Heart right ventricle (tissue), 16 donors: ENCODE data around the gene GOLGA2. TPM values are rescaled to one million over a fixed set of nuclear protein-coding genes. Genes with fewer than 3 reads are reported as not detected.

Source experiments
- ATAC-seq, 8 donors: fragments of 200-7000 bp; cut with Tn5 transposase; one replicate each; pipeline ENCODE4 v1.9.1; 2020; ENCODE audit warnings: mild to moderate bottlenecking in 8 of 8, moderate library complexity in 8 of 8, moderate number of reproducible peaks in 1 of 8
- DNase-seq, 2 donors: peaks; one replicate each; pipeline ENCODE4 v3.0.0-alpha.2; 2020
- H3K27ac ChIP-seq, 10 donors: fragments of 200-600 bp; sonication (generic) in 2 of 10; one replicate each; pipeline versions ENCODE4 v1.5.0 to v1.8.0; 2020 to 2022; ENCODE audit warnings: mild to moderate bottlenecking in 3 of 10
- H3K27me3 ChIP-seq, 7 donors: fragments of 200-600 bp; one replicate each; pipeline ENCODE4 v1.8.0; 2021 to 2022; ENCODE audit warnings: mild to moderate bottlenecking in 2 of 7
- H3K36me3 ChIP-seq, 9 donors: fragments of 200-600 bp; sonication (generic) in 1 of 9; one replicate each; pipeline versions ENCODE4 v1.5.0 to v1.8.0; 2020 to 2022; ENCODE audit warnings: mild to moderate bottlenecking in 2 of 9
- H3K4me1 ChIP-seq, 9 donors: fragments of 200-600 bp; sonication (generic) in 1 of 9; one replicate each; pipeline versions ENCODE4 v1.5.0 to v1.8.0; 2020 to 2022; ENCODE audit warnings: mild to moderate bottlenecking in 4 of 9
- H3K4me3 ChIP-seq, 10 donors: fragments of 200-600 bp; sonication (generic) in 2 of 10; one replicate each; pipeline versions ENCODE4 v1.5.0 to v1.8.0; 2020 to 2022; ENCODE audit warnings: mild to moderate bottlenecking in 7 of 10, moderate library complexity in 2 of 10
- H3K9me3 ChIP-seq, 11 donors: fragments of 200-600 bp in 10 of 11; sonication (generic) in 2 of 11; one replicate each; pipeline versions ENCODE4 v1.5.0 to v1.8.0; 2013 to 2022; ENCODE audit warnings: mild to moderate bottlenecking in 2 of 11, control low read depth in 1 of 11, moderate library complexity in 1 of 11
- WGBS, 2 donors: extraction: QIAGEN DNeasy Blood & Tissue Kit; methylation state at CpG; one replicate each; pipeline ENCODE4 v1.1.7; 2013; ENCODE audit warnings: inconsistent platforms in 1 of 2; 5-methylcytosine and 5-hydroxymethylcytosine counted together
- intact Hi-C, 10 donors: fragments of 100-400 bp; cut with DNase I; formaldehyde crosslinking; loops; one replicate each; pipeline versions ENCODE4 v1.11.1 to v1.14.2; 2022
- polyA plus RNA-seq, 2 donors: library from polyadenylated mRNA; stranded (reverse); fragments of 200-250 nt; gene quantifications; one replicate each; pipeline ENCODE4 v1.2.3, GENCODE V29; 2013
- total RNA-seq, 10 donors: library from RNA; stranded (reverse); fragmentation: NEBNext Ultra II Directional in 3 of 10; extraction: Animal tissue kit (Norgen Biotek cat#: 25700) in 3 of 10; gene quantifications; one replicate each; pipeline versions ENCODE4 v1.2.1 to v1.2.4, GENCODE V29; 2021 to 2023
- TF ChIP-seq, protein P1 (sequence below), 9 donors: fragments of 200-600 bp; sonication (generic) in 2 of 9; IDR thresholded peaks; one replicate each; pipeline versions ENCODE4 v1.5.0 to v1.8.0; 2021 to 2022; ENCODE audit warnings: antibody characterized with exemption in 9 of 9, mild to moderate bottlenecking in 5 of 9, moderate library complexity in 1 of 9
- donor health status: Arrhythmogenic right ventricular cardiomyopathy.
- donor health status: ischemic (EF 13 %, LVEDD 7.1; RV severe dilation, severe dysfunction).
- donor health status: healthy with polysubstance abuse.
- donor health status: DM: no; HTN: yes; CAD: no.
- donor health status: DM: no; HTN: no; CAD: no.
- donor health status: ischemic (EF 25% LVEDD 6.9; RV normal size, moderate dysfunction).
- donor health status: ischemic (EF 25% LVEDD 5.7; RV mildly dilated, moderate dysfunction).
- donor health status: healthy.
- donor health status: DM: yes; HTN: yes; CAD: no.
- donor health status: Ischemic cardiomyopathy.
- donor health status: ischemic (EF 35%, LVEDD 5.7; RV mildly dilated, moderate dysfunction).
- donor health status: nonischemic (EF 11% LVEDD 7.7; RV severe dilation, severe dysfunction).
- donor health status: DM: yes; HTN: yes; CAD: no.
- donor health status: PGD.
- donor health status: ischemic (EF 29% LVEDD 5.4; RV normal size, mild dysfunction).
- donor health status: nonischemic (EF 23%, LVEDD 6.1; RV moderate dilation, normal function).

GOLGA2 gene
- total and polyA plus RNA-seq, 12 donors = 78.0 to 101 (median 89.1) TPM

DNA sequence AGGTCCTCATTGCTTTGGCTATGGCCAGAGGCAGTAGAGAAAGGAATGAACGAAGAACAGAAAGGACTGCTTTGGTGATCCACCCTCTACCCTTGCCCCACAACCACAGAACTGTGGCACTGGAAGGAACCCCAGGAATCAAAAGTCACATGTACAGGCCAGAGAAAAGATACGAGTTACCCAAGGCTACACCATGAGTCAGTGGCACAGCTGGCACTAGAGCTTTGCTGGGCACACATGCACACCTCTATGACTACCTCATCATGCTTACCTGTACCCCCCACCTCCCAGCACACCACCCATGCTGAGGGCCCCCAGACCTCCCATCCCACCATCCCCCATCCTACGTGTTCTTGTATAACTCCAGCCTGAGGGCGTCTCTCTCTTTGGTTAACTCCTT, 13.1 kb downstream of the GOLGA2 start:
- Histone ChIP-seq H3K4me1 (no peaks in the 10 kb centered on the region), H3K36me3 (peaks cover 2 to 100% (median 75%) of the 10 kb centered on the region in 9 donors), H3K4me3 (no peak overlapping the region), H3K27me3 (no peaks in the 10 kb centered on the region), H3K27ac (no peak overlapping the region), H3K9me3 (no peaks in the 10 kb centered on the region)
- DNase-seq (no peak), ATAC-seq (no peak)
- 81 to 82% methylated on average over 4 of the region's 4 CpGs for WGBS, 2 donors
- intact Hi-C loops = no loop called here
- TF ChIP-seq, protein P1, sequence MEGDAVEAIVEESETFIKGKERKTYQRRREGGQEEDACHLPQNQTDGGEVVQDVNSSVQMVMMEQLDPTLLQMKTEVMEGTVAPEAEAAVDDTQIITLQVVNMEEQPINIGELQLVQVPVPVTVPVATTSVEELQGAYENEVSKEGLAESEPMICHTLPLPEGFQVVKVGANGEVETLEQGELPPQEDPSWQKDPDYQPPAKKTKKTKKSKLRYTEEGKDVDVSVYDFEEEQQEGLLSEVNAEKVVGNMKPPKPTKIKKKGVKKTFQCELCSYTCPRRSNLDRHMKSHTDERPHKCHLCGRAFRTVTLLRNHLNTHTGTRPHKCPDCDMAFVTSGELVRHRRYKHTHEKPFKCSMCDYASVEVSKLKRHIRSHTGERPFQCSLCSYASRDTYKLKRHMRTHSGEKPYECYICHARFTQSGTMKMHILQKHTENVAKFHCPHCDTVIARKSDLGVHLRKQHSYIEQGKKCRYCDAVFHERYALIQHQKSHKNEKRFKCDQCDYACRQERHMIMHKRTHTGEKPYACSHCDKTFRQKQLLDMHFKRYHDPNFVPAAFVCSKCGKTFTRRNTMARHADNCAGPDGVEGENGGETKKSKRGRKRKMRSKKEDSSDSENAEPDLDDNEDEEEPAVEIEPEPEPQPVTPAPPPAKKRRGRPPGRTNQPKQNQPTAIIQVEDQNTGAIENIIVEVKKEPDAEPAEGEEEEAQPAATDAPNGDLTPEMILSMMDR (IDR thresholded peaks at IDR 0.05) = no peak

- ATAC-seq (no peak), DNase-seq (no peak)
- Histone ChIP-seq H3K27me3 (no peaks in the 10 kb centered on the region), H3K4me3 (no peak overlapping the region), H3K4me1 (no peaks in the 10 kb centered on the region), H3K9me3 (no peaks in the 10 kb centered on the region), H3K27ac (no peak overlapping the region), H3K36me3 (peaks cover 4 to 100% (median 65%) of the 10 kb centered on the region in 9 donors)
- TF ChIP-seq, protein P1 (IDR thresholded peaks at IDR 0.05) = no peak
- WGBS, 2 donors = 96 to 99% methylated on average over 17 of the region's 17 CpGs
- intact Hi-C loops = no loop called here
Measured at GRCh38 chr9:128260340-128260739, 15.5 kb downstream of the GOLGA2 start.

GRCh38 chr9:128259156-128259555, 16.7 kb downstream of the GOLGA2 start:
- Histone ChIP-seq H3K4me3 (no peak overlapping the region), H3K9me3 (no peaks in the 10 kb centered on the region), H3K36me3 (peaks cover 4 to 88% (median 58%) of the 10 kb centered on the region in 9 donors), H3K27me3 (no peaks in the 10 kb centered on the region), H3K4me1 (no peaks in the 10 kb centered on the region), H3K27ac (no peak overlapping the region)
- intact Hi-C loops = no loop called here
- WGBS, 2 donors = 80 to 91% methylated on average over 8 to 9 of the region's 9 CpGs
- TF ChIP-seq, protein P1 (IDR thresholded peaks at IDR 0.05) = no peak
- DNase-seq (no peak), ATAC-seq (no peak)

DNA sequence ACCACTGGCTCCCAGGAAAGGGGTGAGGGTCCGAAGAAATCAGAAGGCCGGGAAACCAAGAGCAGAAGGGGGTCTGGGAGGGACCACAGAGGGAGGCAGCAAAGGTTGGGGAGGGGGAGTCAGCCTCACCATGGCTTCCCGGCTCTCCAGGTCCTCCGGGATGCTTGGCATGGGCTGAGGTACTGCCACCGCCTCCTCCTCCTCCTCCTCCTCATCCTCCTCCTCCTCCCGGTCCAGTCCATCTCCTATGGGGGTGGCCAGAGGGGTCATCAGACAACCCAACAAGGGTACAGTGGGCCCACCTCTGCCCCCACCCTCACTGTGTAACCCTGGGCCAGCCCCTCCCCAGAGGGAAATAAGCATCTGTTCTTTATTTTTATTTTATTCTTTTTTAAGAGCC, 17.5 kb downstream of the GOLGA2 start:
- no peaks in the 10 kb centered on the region for H3K4me1 ChIP-seq
- intact Hi-C loops = no loop called here
- 81 to 85% methylated on average over 6 of the region's 6 CpGs for whole genome bisulfite sequencing, 2 donors
- peaks cover 4 to 80% (median 58%) of the 10 kb centered on the region in 9 donors for H3K36me3 ChIP-seq
- DNase-seq (no peak), ATAC-seq (no peak)
- no peaks in the 10 kb centered on the region for H3K27me3 ChIP-seq
- no peaks in the 10 kb centered on the region for H3K9me3 ChIP-seq
- TF ChIP-seq, protein P1 (IDR thresholded peaks at IDR 0.05) = no peak
- no peak overlapping the region for H3K27ac ChIP-seq
- H3K4me3 ChIP-seq = no peak overlapping the region
